Inflammatory macrophage treated with lipopolysaccharide for 4 hours (primary cell): Measurements from ENCODE around the gene EFNA5.

ENCODE experiments used
- DNase-seq: peaks from one replicate; pipeline ENCODE4 v3.0.0-alpha.2; 2020

EFNA5 gene

GRCh38 chr5:107672211-107673038 lies 1.7 kb upstream of the EFNA5 start:
- no peak for DNase-seq

DNA sequence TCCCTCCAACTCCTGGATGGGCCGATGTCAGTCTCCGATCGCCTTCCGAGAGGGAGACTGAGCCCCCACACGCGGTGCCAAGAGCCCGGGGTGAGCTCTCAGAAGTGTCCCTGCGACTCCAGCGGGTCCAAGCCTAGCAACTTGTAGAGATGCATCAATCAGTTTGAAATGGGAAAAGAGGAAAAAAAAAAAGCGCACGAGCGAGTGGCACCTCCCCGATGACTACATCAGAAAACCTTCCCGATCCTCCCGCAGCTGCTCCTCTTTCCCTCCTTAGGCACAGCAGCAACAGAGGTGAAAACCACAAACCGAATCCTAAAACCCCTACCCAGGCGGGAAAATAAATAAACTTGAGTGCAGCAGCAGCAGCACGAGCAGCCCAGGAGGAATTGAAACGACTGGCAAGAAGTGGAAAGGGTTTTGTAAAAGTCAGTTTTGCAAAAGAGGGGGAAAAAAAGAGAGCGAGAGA lies 1.0 kb upstream of the EFNA5 start:
- DNase-seq = no peak

DNA sequence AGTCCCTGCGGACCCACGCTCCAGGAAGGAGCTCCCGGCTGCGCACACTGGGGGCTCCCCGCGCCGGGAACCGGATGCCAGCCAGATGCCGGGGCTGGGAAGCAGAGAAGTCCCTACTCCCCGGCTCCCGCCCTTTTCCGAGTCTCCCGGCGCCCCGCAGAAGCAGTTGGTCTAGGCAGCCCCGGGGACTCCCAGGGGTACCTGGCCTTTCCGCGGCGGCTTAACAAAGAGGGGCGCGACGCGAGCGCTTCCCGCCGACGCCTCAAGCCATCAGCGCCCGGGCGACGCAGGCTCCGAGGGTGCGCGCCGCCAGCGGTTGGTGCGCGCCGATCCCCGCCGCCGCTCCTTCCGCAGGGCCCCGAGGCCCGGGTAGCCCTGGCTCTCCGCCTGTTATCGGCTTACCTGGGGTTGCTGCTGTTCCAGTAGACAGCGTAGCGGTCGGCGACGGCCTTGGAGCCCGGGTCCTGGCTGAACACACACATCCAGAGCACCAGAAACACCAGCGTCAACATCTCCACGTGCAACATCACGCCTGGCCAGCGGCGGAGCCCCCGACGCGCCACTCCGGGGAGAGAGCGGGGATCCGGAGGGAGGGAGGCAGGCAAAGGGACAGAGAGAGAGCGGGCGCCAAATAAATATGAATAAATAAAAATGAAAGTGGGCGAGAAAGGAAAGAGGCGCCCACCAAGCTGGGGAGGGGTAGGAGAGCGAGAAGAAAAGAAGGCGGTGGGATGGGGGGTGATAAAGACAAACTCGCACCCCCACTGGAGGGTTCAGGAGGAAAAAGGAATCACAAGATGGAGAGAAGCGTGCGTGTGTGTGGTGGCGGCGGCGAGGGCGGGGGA lies 428 bp downstream of the EFNA5 start:
- DNase-seq = no peak

DNA sequence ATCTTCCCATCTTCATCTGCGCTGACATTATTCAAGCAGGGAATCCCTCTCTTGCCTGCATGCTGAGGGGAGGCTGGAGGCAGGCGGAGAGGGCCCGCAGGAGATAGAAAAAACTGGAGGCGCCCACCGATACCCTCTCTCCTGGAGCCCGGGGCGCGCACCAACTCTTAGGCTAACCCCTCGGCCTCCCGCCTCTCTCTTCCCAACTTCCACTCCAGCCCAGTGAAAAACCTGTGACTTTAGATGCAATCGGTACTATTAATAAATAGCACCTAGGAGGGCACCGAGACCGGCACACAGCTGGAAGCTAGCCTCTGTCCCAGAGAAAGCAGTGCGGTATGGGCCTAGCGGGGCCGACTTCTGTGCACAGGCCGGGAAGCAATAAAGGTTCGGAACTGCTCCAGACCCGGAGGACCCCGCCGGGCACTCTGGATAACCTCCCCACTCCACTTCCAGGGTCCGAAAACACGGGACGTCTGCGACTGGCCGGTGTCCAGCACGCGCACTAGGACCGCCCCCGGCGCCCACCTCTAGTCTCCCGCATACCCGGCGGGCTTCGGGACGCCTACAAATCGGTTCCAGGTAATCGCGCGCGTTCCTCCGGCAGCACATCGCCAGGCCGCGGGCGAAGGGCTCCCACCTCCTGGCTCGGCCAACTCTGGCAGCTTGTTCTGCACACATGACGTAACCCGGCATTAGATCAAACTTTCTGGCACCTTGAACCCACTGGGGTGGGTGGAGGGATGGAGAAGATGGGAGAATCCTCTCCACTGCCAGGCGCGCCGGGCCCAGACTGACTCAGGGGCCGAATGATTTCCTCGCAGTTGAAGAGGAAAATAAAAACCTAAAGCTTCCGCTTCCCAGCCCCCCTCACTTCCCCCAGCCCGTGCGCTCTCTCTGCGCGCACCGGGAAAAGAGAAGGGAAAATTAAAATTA lies 1.4 kb downstream of the EFNA5 start:
- DNase-seq = no peak

GRCh38 chr5:107668154-107669095 lies 2.3 kb downstream of the EFNA5 start:
- no peak for DNase-seq

- no peak for DNase-seq
Observed at GRCh38 chr5:107666051-107666655, 4.6 kb downstream of the EFNA5 start.

DNA sequence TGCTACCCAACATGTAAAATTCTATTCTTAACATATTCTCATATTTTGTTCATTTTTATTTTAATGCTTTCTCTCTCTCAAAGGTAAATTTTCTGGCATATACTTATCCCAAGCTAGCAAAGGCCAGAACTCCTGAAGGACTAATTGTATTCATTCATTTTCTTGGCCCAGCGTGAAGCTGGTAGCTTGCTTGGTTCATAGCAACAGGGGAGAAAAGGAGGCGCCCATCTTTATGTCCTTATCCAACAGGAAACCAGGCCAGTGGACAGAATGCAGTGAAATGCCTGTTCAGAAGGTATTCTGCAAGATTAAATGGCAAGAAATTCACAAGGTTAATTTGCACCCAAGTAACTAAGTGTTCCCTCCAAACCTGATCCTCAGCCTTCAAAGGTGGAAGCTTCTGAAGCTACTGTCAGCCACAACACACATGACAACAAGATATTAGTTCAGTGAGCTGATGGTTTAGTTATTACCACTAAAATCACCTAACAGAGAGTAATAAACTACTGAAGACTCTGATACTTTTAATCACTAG lies 5.6 kb downstream of the EFNA5 start:
- DNase-seq = no peak

DNA sequence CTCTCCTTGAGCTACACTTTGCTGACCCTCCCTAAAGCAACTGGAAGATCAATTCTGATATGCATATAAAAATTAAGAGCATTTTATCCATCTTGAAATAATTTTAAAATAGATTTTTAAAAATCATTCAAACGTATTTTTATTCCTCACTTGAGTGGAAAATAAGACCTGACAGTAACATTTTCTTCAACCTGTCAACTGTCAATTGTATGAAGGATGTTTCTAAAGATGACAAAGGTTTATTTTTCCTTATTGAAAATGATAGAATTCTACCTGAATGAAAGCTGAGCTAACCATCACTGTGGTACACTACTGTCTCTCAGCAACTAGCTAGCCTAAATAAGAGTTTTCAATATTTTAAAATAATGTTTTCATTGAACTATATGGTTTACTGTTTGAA lies 7.0 kb downstream of the EFNA5 start:
- DNase-seq = no peak

- DNase-seq = no peak
Observed at GRCh38 chr5:107661650-107662044, 9.1 kb downstream of the EFNA5 start.

DNA sequence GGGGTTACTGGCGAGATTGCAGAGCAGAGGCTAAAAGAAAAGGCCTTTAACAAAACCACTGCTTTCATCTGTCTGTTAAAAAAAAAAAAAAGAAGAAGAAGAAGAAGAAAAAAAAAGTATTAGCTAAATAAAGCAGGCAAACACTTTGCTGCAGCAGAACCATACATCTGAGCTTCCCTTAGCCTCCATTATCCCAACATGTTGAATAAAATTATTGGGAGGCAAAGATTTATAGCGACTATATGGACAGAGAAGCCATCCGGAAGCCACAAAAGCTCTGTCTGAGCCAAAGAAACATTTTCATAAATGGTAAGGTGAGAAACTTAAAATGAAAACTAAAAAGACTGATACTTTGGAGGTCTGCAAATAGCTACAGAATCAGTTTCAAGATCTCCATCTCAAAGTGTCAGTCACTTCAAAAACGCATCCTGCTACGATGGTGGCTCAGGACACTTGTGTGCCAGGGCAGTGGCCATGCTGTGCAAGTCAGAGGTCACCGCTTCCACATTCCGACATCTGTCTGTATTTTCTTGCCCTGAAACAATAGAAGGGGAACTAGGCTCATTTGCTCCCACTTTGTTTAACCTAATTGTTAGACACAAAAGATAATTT lies 9.6 kb downstream of the EFNA5 start:
- DNase-seq = no peak

GRCh38 chr5:107658528-107658927 lies 12.2 kb downstream of the EFNA5 start:
- DNase-seq = no peak

DNA sequence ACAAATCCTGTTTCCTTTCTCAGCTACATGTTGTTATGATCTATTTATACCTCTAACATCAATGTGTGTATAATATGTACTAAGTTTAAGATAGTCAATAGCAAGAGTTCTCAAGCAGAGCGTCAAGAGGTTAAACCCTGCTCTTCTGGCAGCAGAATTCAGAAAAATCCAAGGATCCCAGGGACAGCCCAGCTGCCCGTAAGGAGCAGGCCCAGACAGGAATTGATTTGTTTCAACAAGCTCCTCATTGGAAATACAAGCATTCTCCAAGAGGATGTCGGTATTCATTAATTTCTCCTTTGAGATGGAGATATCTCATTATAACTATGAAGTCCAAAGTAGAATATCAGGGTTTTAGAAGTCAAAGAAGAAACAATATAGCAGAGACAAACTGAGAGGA lies 14.9 kb downstream of the EFNA5 start:
- DNase-seq = no peak

GRCh38 chr5:107654827-107655226 lies 15.9 kb downstream of the EFNA5 start:
- DNase-seq = no peak

GRCh38 chr5:107653685-107654084 lies 17.1 kb downstream of the EFNA5 start:
- DNase-seq = no peak

- DNase-seq = no peak
Observed at GRCh38 chr5:107652839-107653607, 17.7 kb downstream of the EFNA5 start.

DNA sequence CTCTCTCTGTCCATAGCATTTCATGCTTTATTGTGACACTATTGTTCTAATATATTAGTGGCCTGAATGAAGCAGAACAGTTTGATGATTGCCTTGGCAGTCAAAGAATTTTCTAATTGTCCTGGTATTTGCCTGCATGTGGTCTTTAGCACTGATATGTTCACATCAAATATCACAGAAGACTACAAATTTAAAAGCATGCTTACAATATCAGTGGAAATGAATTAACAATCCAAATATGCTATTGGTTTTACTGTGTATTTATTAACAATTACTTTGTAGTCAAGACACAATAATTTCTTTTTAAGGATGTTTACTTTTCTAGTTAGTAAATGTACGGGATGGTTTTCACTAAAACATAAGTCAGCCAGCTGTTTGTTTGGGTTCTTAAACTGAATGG lies 18.3 kb downstream of the EFNA5 start:
- DNase-seq = no peak

- DNase-seq = no peak
Observed at GRCh38 chr5:107651325-107651724, 19.4 kb downstream of the EFNA5 start.

GRCh38 chr5:107646418-107646817 lies 24.3 kb downstream of the EFNA5 start:
- DNase-seq = no peak

DNA sequence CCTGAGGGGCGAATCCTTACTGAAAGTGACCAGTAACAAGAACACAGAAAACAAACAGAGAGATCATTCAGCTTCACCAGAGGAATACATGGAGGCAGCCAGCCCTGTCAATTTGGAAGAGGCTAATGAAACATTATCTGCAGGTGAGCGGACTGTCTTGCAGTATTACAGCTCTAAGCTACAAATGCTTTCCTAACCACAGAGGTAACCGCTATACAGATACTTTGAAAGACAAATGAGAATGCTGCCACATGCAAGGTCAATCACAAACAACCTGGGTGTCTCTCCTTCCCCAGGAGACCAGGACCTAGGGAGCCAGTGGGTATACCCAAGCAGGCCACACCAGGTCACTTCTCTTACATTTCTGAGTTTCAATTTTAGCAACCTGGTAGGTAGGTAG lies 30.2 kb downstream of the EFNA5 start:
- DNase-seq = no peak

DNA sequence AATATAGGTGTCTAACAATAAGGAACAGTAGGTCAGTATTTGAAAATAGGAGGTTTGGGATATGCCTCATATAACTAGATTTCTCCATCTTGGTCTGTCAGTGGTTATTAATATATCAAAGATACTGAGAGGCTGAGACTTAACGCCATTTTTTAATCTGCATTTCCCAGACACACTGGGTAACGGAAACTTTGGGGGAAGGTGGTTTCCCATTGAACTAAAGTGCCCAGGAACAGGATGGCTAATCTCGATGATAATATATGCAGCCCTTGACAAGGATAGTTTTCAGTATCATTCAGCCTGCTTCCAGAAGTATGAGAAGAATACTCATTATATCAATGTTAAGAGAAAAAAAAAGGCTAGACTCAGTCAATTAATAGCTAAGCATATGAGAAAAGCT lies 30.7 kb downstream of the EFNA5 start:
- no peak for DNase-seq
